Stimulated activated CD8-positive, alpha-beta memory T cell treated with anti-CD3 and anti-CD28 coated beads, Interleukin-15, amount 100 ng/mL, for 1 hour (primary cell): ENCODE results near the gene MAPK4.

Source experiments
- DNase-seq: peaks from one replicate; pipeline ENCODE4 v3.0.0-alpha.2; 2020; ENCODE audit warnings: low read depth

Gene MAPK4

DNA sequence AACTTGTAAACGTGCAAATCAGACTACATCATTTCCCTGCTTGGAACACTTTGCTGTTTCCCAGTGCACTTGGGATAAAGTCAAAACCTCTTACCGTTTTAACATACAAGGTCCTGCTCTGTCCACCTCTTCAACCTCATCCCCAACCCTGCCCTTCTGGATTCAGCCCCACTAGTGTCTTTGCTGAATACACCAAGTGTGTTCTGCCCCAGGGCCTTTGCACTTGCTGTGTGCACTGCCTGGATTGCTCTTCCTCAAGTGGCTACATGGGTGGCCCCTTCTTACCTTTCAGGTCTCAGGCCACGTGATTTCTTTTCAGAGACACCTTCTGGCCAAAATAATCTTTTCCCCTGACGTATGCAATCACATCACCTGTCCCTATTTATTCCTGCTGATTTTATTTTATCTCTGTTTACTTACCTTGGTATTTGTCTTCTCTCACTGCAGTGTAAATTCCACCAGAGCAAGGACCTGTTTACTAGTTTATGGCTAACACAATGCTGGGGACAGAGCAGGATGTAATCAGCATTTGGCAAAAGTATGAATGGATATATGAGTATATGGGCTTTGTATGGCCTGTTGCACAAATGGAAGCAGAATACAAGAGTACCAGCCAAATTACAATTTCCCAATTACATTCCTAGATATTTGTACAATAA is 63.9 kb downstream of the MAPK4 start:
- DNase-seq = no peak

DNA sequence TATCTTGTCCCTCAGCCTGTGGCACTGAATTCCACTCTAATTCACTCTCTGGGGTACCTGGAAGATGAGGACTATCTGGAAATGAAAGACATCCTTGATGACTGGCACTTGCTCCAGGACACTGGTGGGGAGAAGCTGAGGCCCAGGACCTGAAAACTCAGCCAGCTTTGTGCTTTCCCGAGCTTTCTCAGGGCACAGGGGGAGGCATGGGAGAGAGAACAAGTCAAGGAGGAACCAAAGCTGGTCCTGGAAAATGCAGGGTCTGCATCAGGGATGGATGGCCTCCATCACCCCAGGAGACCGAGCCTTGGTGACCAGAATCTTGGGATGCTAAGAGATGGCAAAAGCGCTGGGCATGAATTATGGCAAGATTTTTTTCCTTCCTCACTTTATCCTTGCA is 65.1 kb downstream of the MAPK4 start:
- no peak for DNase-seq

DNA sequence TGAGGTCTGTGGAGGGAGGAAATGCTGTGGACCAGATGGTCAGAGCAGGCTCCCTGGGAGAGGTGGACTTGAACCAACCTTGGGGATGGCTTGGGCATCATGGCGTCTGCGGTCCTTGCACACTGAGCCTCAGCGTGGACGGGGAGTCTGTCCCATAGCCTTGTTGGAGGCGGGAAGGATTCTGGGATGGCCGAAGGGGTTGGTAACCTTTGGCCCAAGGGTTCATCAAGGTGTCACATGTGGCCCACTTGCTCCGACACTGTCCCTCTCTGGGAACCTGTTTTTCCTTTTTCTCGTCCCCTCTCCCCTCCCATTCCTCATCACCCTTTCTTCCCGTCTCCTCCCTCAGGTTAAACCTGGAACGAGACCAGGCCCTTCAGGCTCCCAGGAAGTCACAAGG is 66.4 kb downstream of the MAPK4 start:
- no peak for DNase-seq

DNA sequence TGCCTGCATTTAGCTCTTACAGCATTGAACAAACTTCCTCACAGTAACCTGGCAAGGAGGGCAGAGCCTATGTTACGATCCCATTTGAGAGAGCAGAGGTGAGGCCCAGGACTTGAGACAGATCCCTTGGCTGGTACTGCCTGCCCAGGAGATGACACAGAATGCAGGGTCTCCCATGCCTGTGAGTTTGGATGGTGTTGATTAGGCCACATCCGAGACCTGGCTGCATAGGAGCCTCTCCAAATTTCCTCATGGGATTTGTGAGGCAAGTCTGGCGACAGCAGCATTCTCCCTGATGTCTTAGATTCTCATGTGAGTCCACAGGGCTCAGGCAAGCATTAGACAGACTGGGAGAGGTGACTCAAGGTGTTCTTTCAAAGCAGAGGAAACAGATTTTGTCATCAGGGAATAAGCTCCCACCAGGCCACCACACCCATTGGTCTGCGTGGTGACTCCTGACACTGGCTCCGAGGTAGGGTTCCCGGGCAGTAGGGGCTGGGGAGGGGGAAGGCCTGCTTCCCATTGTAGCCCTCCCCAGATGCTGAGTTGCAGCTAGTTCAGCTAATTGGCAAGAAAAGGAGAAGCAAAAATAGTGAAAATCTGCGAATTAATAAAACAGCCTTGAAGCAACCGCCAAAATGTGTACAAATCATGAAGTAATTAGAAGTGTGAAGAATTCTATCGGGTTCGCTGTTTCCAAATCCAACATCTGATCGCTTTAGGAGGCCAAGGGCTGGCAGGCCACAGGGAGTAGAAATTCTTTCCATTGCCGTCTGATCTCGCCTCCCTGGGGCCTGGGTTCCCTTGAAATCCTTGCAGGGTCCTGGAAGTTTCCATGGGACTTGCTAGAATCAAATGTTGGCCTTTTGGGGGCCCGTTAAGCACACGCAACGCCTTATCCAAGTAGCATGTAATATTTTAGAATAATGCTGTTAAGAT is 68.0 kb downstream of the MAPK4 start:
- no peak for DNase-seq

DNA sequence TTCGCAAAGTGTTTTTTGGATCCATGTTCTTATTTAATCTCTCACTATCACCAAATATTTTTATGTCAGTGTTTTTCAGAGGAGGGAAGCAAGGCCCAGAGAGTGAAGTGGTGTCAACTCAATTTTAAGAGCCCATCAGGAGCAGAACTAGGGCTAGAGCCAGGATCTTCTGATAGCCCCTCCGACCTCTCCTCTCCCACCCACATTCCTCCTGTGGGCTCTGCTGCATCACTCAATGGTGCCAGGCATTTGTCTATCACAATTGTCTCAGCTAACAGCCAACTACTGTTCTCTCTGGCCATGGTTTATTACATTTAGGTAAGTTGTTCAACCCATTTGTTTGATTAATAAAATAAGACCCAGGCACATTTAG is 68.6 kb downstream of the MAPK4 start:
- no peak for DNase-seq

DNA sequence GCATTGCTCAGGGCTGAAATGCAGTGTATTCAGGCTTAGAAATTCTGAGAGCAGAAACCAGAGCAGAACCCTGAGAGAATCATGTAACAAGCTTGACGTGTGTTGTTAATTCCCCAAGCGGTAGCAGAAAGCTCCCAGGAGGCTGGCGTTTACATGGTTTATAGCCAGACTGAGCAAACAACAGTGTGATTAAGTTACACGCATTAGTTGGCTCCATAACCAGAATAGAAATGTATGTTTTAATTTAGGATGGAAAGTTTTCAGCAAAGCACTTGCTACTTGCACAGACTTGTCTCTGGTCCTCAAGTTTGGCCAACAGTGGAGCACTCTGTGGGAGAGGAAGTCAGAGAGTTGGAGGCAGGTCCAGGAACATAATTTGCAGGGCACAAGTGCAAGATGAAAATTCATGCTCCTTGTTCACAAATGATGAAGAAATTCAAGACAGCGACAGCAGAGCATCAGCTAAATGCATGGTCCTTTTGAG is 69.3 kb downstream of the MAPK4 start:
- DNase-seq = no peak

DNA sequence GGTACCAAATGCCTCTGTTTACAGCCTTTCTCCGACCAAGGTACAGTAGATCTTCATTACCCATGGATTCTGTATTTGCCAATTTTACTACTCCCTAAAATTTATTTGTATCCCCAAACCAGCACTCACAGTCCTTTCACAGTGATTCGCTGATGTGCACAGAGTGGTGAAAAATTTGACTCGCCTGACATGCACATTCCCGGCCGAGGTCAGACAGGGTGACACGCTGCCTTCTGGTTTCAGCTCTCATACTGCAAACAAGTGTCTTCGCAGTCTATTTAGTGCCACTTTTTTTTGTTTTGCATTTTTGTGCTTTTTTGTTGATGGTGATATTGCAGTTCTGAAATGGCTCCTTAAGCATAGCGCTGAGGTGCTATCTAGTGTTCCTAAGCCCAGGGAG is 71.0 kb downstream of the MAPK4 start:
- DNase-seq = no peak

DNA sequence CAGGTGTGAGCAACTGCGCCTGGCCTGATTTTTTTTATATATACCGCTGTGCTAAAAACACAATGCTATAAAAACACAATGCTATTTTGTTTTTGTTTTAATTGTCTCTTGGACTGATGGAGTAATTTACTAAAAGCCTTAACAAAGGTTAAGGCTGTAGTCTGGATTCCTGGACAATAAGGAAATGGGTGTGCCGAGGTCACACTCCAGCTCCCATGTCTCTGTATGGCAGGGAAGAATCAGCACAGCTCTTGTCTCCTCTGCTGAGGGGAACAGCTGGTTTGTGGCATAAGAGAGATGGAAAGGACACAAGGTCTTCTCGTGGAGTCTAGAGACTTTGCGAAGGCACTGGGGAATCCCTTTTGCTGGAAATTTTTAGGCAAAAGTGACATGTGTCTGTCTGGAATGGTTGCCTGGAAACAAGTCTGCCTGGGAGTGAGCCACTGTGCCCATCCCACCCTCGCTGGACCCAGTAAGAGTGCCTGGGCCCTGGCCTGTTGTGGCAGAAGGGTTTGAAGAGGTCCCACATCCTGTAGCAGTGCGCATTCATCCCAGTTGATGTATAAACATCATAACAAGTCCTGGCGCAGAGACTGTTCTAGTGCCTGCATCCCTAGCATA is 73.1 kb downstream of the MAPK4 start:
- DNase-seq = no peak

DNA sequence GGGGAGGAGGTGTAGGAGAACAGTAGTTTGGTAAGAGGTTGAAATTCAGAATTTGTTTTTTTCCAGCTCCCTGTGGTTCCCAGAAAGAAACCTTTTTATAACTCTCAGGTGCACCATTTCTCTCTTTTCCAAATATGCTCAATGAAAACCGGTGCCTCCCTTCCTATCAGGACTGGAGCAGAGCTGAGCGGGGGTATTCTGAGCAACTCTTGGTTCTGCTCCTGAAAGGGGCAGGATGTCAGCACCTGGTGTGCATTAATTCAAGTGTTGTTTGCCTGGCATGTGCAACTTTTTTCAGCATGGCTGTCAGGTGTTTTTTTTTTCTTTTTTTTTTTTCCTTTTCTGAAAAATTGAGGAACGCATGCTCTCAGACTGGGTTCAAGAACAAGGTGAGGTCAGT is 74.1 kb downstream of the MAPK4 start:
- DNase-seq = no peak

DNA sequence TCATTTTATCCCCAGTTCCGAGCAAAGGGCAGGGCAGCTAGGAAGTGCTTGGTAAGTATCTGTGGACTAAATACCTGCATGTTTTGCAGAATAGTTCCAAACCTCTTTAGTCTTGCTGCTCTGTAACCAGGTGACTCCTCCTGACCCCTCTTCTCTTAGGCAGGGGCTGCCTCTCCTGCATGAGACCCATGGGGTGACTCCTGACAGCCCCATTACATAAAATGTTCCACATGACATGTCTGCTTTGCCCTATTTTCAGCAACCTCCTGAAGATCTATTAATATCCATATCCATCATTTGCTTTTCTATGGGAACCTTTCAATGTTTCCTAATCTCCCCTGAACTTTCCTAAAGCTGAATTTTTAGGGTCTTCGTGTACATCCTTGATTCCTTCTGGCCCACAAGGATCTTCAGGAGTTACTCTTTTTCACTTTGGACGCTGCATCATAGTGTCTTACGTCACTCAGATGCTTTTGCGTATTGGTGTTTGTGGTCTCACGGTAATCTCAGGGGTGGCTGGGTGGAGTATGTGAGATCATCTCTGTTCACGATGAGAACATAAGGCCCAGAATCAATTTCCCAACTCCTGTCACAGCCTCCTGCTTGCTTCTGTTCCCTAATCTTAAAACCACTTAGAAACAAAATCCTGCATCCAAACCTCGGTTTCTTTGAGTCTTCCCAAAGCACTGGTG is 76.6 kb downstream of the MAPK4 start:
- DNase-seq = no peak

DNA sequence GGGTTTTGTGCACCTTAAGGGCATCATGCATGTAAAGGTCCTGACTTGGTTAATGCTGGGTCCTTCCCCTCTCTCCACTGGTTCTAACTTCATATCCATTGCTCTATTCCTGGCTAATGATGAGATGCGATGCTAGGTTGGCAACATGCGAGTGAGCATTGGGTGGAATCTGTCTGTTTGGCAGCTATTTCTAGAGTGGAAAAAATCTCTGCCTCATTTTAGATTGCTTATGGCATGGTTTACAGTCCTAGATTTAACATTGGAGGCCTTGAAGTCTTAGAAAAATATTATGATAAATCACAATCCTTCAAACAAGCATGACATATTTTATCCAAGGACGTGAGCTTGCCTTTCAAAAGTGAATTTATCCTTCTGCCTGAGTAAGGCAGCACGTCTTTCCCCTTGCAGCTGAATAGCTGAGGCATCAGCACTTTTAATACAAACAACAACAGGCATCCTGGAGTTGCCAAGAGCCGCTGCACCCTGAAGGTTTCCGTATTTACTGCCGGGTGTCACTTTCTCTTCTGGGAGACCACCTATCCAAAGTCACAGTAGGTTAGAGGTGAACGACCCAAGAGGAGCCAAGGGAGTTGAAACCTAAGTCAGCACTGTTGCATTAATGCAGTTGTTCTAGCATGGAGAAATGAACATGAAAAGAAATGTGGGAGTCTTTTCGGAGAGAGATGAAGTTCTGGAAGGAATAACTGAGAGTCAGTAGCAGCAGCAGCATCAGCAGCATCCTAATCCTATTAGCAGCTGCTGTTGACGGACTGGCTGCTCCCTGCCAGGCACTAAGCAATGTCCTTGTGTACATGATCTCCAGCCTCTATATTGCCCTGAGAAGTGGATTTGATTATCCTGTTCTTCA is 78.4 kb downstream of the MAPK4 start:
- DNase-seq = no peak

DNA sequence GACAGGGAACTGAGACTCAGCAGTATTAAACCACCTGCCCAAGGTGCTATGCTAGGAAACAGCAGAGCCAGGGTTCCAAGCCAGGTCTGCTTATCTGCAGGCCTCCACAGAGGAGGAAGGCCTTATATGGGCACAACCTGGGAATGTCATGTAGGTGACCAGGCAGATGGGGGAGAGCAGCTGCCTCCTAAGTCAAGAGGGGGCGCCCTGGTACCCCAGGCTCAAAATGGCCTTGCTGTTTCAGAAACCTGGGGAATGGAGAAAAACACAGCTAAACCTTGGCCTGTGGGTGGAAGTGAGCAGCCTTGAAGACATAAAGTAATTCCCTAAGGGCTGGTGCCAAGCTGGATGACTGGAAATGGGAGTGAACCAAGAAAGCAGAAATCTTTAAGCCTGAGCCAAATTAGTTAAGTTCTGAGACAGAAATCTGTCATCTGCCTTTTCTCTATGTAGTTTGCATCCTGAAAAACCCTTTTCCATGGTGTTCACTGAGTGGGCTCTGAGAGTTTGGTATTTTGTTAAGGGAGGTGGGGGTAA is 79.1 kb downstream of the MAPK4 start:
- DNase-seq = no peak

DNA sequence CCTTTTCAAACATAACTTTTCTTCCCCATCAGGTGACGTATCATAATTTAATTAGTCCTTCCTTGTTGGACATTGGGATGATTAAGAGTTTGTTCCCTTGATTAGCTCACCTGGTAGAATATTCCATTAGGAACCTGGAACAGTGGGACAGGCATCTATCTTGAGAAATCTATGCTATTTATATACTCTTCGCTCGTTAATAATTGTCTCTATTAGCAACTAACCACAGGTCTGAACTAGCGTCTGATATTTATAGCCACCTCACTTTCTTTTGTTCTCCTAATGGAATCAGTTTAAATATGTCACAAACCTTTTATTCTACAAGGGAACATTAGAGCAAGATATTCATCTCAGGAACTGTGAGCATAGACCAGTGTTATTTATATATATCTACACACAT is 79.8 kb downstream of the MAPK4 start:
- no peak for DNase-seq

DNA sequence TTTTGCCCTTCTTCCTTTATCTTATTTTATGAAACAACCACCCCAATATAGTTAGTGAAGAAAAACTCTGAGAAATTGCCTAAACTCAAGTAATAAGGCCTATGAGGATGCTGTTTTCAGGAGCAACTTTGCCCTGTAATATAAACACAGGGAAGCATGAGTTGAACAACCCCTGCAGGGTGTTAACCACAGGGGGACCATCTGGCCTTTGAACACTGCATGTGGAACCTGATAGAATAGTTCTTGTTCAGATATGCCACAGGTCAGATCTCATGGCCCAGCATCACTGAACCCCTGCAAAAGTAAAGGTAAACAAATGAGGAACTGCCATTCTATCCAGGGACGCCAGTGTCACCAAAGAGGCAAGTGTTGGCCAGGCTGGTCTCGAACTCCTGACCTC is 82.6 kb downstream of the MAPK4 start:
- no peak for DNase-seq

DNA sequence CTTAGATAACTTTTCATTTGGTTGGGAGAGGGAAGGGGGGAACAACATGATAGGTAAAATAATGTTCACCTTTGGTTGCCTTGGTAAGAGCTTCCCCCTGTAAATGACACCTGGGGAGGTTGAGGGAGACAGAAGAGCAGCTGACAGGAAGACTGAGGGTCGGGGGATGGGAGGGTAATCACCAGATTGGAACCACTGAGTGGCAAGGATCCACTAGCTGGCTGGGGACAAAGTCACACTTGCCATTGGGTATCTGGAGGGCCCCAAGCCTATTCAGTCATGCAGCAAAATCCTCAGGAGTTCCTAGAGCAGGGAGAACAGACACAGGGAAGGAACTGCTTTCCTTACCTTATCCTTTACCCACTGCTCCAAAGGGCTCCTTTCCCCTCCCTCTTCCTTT is 84.3 kb downstream of the MAPK4 start:
- no peak for DNase-seq

DNA sequence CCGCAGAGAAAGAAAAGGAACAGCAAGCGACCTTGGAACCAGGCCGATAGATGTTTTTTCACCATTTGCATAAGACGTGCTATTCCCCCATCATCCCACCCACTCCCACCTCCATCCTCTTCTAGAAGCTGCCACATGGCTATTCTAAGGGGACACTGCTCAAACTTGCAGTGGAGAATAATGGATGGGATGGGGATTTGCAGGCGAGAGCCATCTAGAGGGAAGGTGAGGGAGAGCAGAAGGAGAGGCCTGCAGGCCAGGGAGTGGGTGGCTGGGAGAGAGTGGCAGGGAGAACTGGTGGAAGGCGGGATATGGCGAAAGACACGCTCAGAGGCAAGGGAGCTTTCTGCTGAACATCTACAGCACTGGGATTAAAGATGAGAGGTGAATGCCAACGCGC is 84.9 kb downstream of the MAPK4 start:
- DNase-seq = no peak

DNA sequence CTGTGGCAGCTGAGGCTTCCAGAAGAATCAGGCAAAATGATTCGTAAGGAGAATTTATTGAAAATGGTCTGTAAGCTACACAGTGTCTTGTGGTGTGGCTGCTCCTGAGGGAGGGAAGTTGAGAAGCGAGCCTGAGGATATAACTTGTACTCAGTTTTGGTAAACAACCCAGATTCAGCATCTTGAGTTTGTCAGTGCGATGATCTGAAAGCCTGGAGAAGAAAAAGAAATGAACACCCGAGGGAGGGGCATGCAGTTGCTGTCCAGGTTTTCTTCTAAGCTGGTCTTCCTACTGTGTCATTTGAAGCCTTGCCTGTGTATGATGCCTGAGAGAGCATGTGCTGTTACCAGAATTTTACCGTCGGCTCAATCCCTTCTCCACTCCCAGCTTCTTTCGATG is 87.3 kb downstream of the MAPK4 start:
- no peak for DNase-seq

DNA sequence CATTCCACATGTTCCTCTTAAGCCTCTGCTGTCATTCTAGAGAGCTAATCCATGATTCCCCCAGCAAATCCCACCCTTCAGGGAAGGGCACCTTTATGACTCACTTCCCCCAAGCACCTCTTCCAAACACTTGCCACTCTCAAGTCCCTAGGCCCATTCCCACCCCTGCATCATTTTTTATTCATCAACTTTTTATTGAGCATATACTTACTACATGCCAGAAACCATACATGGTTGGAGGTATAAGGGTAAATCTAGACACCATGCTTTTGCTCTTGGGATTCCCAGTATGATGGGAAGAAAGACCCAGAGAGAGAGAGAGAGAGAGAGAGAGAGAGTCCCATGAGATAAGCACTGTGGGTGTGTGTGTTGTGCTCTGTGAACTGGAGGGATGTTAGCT is 87.9 kb downstream of the MAPK4 start:
- DNase-seq = no peak

DNA sequence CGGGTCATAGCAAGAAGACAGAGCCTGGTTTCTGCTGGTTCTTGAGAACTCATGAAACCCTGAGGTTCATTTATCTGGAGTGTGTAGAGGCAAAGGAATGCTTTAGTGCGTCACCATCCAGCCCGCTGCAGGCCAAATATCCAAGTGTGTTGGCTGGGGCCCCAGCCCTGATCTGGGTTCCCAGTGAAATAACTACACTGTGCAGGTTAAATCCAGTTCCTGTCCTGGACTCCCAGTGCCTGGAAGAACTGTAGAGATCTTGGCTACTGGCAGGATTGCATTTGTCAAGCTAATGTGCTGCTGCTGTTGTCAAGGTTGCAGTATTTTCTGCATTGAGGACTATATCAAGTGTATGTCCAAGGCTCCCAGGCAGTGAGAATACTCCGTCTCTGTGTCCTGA is 89.9 kb downstream of the MAPK4 start:
- no peak for DNase-seq

DNA sequence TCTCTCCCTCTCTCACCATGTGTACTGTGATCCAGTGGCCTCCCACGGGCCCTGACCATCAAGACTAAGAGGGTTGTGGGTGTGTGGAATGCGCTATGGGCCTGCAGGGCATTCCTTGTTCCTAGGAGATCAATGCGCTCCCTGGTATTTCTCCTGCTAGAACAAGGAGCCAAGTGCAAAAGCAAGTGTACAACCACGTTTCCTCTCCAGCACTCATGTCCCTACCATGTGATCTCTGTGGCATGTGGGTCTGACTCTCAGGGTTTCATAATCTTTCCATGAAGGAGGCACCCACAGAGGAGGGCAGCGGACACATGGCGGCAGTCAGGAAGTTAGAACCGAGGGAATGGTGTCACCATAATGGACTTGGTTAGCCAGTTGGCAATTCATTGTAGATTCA is 91.4 kb downstream of the MAPK4 start:
- DNase-seq = no peak

DNA sequence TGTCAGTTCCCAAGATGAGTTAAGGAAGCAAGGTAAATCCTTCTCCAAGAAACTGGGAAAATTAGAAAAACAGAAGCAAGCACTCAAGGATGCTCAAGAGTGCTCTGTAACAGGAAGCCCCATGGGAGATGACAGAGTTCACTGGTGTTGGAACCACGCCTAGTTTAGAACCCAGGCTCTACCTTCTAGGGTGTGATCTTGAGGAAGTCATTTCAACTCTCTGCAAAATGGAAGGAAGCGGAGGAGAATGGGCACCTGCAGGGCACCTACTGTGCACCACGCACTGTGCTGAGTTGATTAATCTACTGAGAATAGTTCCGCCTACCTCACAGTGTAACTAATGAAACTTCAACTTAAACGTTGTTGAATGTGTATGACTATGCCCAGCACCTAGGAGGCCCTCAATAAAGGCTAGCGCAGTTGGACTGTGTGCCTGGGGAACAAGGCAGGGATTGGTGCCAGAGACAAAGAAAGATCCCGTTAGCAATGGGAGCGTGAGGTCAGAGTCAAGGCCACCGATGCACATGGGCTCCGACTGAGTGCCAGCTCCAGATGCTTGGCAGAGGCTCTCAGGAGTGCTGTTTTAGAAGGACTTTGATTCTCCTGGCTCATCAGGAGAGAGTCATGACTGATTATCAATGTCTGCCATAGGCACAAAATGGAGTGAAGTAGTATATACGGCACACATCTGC is 93.7 kb downstream of the MAPK4 start:
- DNase-seq = no peak
